ENCODE data around the gene HPS1.

Gene HPS1

DNA sequence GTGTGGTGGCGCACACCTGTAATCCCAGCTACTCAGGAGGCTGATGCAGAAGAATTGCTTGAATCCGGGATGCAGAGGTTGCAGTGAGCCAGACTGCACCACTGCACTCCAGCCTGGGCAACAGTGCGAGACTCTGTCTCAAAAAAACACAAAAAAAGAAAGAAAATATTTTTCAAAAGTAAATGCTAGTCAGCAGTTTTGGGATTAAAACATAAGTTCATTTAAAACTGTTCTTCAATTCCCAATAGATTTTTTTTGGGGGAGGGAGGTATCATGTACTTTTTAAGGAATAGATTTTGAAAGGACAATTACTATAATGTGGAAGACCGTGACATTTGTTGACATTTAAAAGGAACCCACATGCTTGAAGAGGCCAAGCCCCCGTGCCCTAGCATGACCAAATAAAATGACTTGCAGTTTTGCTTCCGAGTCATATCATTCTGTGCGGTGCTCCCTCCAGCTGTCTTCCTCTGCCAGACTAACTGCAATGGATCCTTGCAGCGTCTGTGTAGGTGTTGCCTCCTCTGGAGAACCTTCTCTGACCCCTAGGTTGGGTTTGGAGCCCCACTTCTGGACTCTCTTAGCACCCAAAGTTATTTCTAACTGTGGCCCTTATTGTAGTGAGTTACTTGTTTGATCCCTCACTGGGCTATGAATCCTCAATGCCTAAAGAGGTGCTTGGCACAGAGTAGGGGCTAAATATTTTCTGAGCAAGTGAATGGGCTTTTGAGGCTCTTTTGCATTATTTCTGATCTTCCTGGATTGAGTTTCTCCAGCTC lies 17.4 kb upstream of the HPS1 start:
- DNase-seq (ENCODE audit: low read depth), result no peak

DNA sequence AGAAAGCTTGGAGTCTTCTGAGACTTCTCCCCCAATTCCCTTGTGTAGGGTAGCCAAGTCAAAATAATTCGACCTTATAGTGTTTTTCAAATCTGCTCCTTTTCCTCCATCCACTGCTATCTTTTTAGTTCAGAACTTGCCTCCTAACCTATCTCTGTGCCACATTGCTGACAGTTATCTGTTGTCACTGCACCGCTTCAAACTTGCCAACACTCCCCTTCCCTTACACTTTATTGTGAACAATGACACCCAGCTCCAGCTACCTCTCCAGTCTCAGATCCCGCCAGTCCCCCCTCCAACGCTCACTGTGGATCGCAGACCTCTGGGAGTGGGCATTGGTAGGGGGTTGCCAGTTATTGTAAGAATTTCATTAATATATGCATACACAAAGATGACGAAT lies 16.3 kb upstream of the HPS1 start:
- no peak for DNase-seq (ENCODE audit: low read depth)

DNA sequence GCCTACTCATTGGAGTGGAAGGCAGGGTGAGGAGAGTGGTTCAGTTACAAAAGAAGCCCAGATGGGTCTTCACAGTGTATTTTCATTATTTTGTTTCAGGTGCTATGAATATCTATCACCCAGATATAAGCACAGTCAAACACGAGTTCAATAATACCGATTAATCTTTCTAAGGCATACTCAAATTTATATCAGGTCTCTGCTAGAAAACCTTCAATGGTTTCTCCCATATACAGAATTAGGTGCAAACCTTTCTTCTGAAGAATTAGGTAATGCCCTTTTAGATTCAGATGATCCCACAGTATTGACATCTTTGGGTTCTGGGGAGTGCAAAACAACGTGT lies 14.7 kb upstream of the HPS1 start:
- DNase-seq (ENCODE audit: low read depth), result no peak

DNA sequence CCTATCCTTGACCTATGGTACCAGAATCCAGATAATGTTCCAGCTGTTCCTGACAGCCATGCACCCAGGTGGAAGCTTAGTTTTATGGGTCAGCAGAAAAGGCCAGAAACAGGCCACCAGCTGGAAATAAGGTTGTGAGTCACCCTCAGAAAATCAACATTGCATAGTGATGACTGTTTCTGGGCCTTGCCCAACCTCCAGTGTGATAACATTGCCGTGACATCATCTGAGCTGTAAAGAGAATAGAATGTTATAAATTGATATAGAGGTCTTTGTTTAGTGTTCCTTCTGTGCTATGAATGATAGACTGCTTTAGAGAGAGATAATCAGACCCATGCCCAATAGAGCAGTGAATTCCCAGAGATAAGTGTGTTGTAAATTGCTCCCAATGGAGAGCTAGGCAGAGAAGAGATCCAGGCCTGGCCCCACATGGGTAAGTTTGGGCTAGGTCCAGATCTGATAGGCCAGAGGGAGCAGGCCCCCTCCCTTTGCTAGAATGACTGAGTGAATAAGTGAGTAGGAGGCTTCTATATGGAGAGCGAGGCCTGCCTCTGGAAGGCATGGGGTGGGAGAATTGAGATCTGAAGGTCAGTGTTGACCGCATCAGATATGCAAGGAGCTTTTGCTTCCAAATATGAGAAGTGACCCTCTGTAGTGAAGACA lies 14.2 kb upstream of the HPS1 start:
- DNase-seq (ENCODE audit: low read depth), result no peak

DNA sequence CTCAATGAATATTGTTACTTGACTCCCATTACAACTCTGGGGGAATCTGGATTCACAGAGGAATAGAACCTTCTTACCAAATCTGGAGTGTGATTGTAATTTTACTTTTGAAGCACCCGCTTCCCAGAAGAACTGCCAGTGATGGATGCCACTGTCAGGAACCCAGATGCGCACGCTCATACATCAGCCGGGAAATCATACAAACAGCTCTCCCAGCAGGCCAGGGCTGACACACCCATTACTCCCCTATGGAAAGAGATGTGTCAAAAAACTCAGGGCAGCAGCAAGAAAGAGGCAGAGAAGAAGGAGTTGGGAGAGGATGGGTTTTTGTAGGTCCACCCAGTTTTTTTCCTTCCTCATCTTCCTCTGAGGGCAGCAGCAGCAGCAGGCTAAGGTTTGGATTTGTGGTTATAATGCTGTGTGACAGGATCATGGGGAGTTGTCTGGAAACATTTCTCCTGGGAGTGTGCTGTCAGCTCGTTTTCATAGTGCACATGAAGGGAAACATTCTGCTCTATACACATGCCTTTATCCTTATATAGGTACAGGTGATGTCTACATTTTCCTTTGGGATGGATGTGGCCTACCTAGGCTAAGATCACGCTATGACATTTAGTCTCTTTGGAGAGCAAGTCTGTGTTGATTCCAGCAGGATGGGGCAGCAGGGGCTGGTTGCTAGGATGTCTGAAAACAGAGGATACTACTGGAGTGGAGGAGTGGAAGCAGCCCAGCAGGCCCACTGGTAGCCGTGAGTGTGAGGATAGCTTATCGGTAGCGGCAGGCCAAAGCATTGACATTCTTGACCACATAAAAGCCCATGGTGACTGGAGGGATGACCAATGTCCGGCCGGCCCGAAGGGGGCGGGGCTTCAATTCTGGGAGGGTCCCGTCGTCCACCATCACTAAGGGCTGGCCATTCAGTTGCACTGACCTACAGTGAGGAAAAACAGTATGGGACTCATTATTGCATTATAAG lies 12.4 kb upstream of the HPS1 start:
- DNase-seq (ENCODE audit: low read depth), result no peak

DNA sequence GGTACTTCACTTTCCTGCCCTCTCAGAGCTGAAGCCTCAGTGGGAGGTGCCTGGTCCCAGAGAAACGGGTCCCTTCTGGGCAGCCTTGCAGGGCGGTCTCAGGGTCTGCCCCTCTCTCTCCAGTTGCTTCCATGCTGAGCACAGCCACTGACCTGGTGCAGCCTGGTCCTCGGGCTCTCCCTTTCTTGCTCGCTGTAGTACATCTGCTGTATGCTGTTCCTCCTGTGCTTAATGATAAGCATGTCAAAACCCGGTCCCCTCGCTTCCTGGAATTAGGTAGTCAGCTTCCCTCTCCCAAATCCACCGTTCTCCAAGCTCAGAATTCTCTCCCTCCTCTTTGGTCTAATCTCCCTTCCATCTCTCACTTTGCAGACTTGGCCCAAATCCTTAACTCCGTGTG lies 11.0 kb upstream of the HPS1 start:
- DNase-seq (ENCODE audit: low read depth), result no peak

DNA sequence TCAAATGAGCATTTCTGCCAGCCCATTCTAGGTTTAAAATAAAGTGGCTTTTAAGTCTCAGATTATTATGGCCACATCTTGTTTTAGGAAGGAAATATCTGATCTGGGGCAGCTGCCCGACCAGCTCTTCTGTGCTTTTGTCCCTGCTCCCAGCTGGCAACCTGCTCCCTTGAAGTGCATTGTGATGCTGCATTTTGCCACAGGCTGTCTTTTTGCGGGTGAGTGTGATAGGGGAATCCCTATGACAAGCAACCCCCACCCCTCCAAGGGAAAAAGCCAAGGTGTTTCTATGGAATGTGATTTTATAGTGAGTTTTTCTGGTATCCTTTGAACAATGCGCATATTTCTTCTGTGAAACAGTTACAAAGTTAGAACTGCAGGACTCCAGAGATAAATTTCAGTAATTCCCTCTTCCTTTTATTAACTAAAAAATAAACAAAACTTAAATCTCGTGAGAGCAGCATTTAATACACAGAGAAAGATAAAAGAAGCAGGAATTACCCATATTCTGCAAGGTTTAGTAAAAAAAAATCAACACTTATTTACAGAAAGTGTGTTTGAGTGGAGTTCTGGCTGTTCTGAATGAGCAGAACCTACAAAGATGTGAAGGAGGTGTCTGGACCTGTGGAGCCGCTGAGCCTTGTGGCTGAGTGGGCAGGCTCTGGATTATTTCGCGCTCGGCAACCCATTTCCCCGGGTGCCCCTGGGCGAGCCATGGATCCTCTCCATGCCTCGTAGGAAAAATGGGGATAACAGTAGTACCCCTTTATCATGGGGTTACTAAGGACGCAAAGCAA lies 10.1 kb upstream of the HPS1 start:
- DNase-seq (ENCODE audit: low read depth), result no peak

DNA sequence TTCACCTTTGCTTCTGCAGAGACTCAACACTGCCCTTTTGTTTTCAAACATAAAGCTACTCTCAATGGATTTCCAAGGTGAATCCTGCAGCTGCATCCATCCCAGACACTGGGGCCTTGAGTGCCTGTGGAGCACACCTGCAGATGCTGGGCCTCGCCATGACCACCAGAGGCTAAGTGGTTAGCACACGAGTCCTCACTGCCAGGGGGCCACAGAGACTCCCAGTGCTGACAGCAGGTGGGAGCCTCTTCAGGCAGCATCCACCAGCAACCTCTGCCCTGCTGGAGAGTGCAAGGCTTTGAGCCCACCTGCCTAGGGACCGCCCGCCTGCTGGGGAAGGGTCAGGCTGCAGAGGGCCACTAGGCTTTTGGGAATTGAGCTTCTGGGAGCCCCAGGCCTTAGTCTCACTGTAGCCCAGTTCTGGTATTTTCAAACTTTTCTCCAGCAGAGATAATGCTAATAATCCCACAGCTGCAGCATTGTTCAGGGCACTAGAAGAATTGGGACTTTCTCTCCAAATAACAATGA lies 9.4 kb upstream of the HPS1 start:
- DNase-seq (ENCODE audit: low read depth), result no peak

DNA sequence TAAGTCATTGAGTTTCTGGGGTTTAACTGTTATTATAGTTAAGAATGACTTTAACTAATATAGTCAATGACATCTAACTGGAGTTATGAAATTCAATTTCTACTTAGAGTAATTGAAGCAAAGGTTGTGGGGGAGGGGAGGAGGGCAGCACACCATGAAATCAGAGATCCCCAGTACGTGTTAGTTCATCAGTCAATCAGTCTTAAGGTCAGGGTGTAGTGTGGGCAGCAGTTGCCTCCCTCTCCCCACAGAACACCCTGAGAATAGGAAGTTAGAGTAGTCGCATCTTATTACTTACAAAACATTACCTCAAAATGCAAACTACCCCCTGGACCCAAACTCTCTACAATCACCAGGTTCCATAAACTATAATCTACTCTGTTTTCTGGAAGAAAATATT lies 7.0 kb upstream of the HPS1 start:
- no peak for DNase-seq (ENCODE audit: low read depth)

DNA sequence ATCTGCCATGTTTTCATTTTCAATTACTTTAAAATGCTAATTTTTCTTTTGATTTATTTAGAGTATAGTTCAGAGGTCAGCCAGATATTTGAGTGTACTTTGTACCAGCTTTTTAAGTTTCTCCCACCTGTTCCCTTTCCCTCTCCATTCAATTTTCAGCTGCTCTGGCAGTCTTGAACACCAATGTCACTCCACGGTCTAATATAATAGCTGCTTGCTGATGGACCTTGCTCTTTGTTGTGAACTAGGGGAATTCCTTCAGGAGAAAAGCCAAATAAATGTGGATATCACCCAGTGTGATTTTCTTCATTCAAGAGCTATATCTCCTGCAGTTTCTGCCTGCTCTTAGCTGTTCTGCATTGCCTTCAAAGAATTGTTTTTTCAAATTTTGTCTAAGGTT lies 3.9 kb upstream of the HPS1 start:
- no peak for DNase-seq (ENCODE audit: low read depth)

DNA sequence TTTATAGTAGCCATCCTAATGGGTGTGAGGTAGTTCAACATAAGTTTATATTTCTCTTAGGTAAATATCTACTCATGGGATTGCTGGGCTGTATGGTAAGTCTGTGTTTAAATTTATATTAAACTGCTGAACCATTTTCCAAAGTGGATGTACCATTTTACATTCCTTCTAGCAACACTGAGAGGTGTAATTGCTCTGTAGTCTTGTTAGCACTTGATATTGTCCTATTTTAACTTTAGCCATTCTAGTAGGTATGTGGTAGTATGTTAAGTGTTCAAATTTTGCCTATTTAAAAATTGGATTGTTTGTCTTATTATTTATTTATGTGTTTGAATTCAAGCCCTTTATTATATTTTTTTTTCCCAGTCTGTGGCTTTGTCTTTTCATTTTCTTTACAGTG lies 2.6 kb upstream of the HPS1 start:
- DNase-seq (ENCODE audit: low read depth), result no peak

DNA sequence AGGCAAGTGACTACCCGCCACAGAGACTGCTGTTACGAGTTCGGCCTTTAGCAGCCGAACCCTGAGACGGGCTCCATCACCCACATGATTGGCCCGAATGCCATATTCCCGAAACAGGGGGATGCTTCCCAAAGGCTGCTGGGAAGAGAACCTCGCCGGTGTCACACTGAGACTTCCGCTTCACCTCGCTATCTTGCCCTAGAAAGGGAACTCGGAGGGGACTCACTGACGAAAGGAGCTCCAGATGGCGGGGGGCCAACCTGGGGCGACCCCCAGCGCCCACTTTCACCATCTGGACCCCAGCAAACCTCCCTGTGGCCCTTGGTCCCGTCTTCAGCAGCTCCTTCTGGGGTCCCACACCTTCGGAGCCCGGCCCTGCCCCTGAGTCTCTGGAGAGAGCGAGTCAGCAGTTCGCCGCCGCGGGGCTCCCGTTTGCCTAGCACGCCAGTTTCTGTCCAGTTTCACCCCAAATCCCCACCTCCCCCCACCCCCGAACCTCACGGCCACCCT lies 529 bp downstream of the HPS1 start:
- DNase-seq (ENCODE audit: low read depth), result peak; percentile 27

DNA sequence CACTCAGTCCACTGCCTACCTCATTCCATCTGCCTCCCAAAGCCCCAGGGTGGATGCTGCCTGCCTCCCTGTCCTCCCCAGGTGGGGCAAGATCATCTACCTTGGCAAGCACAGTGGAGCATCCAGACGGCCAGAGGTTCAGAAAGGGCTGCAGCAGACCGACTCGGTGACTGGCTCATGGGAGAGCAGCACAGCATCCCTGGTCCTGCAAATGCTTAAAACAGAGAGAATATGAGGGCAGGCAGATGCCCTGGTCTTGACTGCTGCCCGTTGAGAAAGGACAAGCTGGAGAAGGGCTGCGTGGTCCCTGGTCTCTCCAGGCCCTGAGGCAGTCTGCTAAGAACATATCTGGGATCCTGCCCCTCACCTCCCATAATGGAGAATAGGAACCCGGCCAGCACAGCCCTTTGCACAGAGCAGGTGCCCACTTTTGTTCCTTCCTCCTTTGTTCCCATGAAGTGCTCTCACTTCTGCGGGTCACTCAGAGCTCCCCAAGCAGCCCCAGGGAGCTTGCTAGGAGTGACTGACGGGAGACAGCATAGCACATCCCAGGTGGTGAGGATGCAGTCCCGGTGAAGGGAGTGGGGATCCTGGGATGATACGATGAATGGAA lies 1.4 kb downstream of the HPS1 start:
- no peak for DNase-seq (ENCODE audit: low read depth)

DNA sequence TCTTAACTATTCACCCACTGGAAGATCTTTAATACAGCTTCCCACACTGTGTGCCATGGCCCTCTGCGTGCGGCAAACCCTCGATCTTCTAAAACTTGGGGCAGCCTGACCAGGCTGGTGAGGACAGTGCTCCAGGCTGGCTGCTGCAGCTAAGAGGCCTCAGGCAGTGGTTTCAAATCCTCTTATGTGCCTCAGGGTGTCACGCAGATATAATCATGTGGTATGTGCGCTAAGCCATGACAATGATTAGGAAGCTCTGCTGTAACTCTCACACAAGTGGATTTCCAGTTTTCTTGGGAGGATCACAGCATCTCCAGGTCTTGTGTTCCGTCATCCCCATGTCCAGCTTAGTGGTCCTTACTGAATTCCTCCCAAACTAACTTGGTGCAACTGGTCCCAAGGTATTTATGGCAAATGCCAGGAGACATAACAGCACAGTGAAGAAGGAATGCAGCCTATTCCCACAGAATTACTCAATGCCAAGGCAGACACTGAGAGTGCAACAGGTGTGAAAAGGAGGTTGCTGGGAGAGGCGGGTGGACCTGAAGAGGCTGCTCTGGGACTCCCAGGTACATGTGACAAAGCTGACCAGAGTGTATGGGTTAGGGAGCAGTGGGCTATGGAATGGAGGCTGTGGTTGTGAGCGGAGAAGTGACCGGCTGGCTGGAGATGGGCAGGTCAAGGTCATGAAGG lies 2.3 kb downstream of the HPS1 start:
- no peak for DNase-seq (ENCODE audit: low read depth)

DNA sequence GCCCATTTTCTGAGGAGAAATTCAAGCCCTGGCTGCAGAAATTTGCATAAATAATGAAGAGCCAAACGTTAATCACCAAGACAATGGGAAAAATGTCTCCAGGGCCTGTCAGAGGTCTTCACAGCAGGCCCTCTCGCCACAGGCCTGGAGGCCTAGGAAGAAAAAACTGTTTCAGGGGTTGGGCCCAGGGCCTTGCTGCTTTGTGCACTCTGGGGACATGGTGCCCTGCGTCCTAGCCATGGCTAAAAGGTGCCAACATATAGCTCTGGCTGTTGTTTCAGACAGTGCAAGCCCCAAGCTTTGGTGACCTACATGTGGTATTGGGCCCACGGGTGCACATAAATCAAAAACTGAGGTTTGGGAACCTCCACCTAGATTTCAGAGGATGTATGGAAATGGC lies 8.0 kb downstream of the HPS1 start:
- no peak for DNase-seq (ENCODE audit: low read depth)

DNA sequence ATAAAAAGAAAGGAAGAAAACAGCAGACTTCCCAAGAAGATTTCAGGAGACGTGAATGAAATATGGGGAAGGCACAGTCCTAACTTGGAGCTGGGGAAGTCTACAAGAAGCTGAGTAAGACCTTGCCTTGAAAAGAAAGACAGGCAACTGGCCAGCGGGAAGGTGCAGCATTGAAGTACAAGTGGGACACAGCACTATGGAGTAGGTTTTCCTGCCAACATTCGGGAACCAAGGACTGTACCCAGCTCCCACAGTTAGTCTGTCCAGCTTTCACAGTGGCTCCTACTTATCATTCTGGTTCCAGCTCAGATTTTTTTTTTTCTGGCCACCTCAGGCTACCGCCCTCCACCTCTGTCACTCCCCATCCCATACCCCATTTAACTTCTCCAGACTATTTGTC lies 10.0 kb downstream of the HPS1 start:
- no peak for DNase-seq (ENCODE audit: low read depth)

DNA sequence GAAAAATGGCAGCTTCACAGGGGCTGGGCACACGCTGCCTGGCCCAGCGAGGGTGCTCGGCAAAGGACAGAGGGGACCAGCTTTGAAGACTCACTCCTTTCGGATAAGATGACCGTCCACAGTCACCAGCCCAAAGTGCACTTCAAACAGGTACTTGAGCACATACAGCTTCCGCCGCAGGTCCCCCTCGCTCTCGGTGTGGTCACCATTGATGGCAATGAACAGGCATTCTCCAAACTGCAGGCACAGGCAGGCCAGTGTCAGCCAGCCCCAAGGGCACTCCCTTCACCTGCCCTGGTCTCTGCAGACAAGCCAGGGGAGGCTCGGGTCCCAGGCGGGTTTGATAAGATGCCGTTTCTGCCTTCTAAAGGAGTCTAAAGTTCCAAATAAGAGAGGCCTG lies 11.6 kb downstream of the HPS1 start:
- DNase-seq (ENCODE audit: low read depth), result no peak

DNA sequence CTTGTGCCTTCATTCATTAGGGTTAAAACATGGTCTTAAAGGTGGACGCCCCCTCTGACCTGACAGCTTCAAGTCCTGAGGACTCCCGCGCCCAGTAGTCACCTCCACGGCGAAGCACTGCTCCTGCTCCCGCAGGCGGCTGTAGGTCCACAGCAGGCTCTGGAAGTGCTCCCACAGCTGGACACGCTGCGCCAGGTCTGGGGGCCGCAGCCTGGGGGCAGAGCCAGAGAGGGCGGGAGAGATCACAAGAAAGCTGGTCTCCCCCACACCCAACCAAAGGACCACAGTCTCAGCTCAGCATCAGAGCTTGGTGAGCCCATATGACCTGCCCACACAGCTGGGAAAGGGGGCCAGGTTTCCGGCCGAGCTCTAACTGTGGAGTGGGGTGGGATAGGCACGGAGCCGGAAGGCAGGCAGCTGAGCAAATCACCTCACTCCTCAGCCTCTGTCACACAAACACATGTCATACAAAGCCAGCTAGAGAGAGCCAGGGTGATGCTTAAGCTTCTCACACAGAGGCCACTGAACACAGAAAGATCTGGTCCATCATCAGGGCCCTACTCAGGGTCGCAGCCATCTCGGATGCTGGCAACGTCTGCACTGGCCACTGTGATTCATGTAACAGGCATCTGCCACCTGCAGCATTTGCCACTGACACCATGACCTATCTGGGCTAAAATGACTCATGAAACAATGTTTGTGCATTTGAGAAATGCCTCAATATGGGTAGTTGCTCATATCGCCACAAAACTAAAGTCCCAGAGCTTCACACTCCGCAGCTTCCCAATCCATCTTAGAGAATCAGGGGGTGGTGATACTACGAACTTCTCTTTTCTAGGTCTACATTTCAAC lies 12.6 kb downstream of the HPS1 start:
- no peak for DNase-seq (ENCODE audit: low read depth)

DNA sequence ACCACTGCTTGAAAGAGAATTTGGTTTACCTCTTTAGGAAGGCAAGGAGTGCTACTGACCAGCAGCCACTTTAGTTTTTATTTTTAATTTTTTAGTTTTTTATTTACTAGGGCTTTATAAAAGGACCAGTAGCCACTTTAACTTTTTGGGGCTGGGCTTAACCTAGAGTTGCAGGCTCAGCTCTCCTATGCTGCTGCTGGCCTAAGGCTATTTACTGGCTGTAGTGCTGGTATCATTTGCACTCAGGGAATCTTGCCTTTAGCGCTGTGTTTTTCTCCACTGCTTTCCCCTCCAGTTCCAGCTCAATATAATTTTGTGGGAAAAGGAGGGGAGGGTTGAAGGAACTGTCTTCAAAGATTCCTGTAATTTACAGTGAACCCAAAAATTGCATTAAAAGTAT lies 13.4 kb downstream of the HPS1 start:
- DNase-seq (ENCODE audit: low read depth), result no peak

DNA sequence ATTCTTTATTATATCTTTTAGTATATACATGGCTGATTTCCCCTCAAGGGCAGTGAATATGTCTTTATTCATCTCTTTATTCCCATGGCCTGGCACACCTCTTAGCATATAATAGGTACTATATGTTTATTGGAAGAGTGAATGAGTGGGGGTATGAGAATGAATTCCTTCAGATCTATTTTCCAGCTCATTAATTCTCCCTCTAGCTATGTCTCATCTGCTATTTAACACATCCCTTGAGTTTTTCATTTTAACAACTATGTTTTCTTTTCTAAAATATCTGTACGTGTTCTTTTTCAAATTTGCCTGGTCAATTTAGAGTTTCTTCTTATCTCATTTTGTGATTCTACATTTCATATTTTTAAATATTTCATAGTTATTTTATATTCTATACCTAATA lies 14.4 kb downstream of the HPS1 start:
- no peak for DNase-seq (ENCODE audit: low read depth)

All from activated T-cell treated with anti-CD3 and anti-CD28 coated beads for 1 hour (primary cell).